Measurements from ENCODE around the gene PLEKHG4B.
"Not testable (repeated sequence)": the region's sequence is repeated elsewhere in the genome, so short reads cannot be mapped to it uniquely, and the experiment has no call there.

PLEKHG4B gene

DNA sequence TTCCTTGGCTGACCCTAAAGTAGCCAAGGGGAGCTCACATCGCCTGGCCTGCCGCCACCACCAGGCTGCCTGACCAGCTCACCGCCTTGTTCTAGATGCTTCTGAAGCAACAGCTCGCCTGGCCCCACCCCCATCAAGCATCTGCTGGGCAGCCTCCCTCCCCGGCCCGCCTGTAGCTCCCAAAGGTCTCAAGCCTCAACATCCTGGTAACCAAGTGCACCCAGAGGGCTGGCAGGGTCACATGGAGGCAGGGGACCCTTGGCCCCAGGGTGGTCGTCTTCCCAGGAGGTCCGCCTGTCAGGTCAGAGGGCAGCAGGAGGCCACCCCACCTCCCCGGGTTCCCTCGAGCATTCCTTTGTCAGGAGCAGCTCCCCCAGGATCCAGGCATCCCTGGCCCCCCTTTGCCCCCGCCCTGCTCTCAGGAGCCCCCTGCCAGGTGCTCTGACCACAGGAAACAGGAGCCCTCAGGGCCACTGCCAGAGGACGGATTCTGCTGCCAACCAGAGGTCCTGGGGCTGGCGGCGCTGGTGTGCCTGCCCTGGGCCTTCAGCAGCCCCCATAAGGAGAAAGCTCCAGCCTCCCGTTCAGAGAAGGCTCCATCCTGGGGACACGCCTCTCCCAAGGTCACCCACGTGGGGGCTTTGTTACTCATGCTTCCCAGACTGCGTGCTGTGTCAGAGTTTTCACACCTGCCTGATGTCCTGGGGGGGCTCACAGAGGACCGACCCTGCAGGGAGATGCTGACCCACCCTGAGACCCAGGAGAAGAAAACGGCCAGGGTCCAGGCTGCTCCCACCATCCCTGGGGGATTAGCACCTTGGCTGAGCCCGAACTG, 95.9 kb downstream of the PLEKHG4B start:
- no peak for DNase-seq (ENCODE audit: low read depth in 3 of 3, low spot score in 1 of 3)

DNA sequence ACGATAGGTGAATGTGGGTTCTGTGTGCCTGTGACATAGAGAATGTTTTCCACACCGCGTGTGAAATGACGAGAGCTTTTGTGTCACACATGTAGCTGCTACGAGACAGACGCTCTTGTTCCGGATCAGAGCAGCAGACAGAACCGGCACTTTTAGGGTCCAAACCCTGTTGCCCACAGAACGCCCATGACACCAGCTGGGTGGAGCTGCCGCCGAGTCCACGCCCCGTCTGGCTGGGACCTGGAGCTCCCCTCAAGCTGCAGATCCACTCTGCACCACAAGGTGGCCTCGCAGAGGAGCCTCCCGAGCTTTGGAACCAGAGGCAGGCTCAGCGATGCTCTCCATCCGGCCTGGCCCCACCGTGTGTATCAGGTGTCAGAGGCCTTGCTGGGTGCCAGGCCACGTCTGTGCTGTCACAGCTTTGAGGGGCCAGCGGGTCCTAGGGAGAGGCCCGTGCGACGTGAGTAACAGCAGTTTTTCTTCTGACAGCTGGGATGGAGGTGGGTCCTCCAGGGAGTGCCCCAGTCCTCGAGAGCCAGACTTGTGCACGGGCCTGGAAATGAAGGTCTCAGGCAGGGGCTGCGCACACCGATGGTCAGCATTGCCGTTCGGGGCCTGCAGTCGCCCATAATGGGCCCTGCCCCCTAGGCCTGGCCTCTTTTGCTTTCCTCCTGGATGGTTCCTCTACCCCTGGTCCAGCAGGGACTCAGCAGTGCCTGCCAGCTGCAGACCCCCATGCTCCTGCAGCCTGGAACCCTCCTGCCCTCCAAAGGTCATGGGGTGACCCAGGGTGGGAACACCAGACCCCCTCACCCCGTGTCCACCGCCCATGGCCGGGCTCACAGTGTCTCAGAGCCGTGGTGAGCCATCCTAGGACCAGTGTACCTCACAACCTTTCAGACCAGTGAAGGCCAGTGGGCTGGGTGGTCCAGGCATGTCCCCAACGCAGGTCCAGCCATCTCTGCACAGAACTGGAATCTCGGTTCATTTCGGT, 96.8 kb downstream of the PLEKHG4B start:
- peak; percentile 59 to 85 (median 71) for DNase-seq (ENCODE audit: low read depth in 3 of 3, low spot score in 1 of 3)

DNA sequence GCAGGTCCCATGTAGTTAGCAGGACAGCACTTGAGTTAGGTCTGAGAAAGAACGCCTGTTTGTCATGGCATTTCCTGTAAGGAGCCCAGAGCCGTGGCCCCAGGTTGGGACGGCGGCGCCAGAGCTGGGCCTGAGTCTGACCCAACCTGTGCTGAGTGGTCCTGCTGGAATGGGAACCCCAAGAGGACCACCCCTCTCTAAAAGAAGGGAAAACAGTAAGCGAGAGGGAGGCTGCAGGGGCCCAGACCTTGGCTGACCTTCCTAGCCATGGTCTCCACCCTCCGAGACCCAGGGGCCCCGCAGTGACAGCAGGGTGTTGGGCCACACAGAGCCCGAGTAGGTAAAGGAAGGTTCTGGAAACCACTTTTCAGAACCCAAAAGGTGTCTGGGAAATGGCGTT, 97.5 kb downstream of the PLEKHG4B start:
- DNase-seq (ENCODE audit: low read depth in 3 of 3, low spot score in 1 of 3): no peak

DNA sequence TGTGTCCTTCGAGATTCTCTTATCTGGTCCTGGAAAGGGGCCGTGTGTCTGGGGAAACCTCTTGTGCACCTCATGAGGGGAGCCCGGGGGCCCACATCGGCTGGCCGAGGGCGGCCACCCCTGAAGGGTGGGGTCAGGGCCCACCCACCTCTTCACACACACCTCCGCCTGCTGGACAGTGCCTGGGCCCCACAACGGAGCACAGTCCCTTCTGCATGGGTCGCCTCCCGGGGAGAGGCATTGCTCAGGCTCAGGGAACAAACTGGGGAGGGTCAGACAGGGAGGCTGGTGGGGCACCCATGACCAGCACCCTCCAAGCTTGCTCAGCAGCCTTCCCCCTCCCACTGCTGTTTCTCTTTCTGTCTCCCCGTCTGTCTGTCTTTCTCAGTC, 98.0 kb downstream of the PLEKHG4B start:
- no peak for DNase-seq (ENCODE audit: low read depth in 3 of 3, low spot score in 1 of 3)

- no peak for DNase-seq (ENCODE audit: low read depth in 3 of 3, low spot score in 1 of 3)
Measured at GRCh38 chr5:190366-191035, 98.5 kb downstream of the PLEKHG4B start.

GRCh38 chr5:191036-191948, 99.3 kb downstream of the PLEKHG4B start, which contains the start of gene LRRC14B:
Gene LRRC14B (plus strand): TSS chr5:191495. CDS start chr5:191539, 44 bp downstream.
- no peak for DNase-seq (ENCODE audit: low read depth in 3 of 3, low spot score in 1 of 3)

GRCh38 chr5:191949-192690, 100.2 kb downstream of the PLEKHG4B start:
- no peak for DNase-seq (ENCODE audit: low read depth in 3 of 3, low spot score in 1 of 3)

DNA sequence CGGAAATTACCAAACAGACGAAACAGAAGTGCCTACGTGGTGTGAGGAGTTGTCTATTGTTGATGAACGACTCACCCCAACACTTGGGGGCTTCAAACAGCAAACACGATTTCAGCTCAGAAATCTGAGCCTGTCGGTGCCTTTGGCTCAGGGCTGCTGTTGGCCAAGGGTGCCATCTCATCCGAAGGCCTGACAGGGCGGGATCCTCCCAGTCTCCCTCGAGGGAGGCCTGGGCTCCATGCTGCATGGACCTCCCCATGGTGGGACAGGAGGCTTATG, 100.7 kb downstream of the PLEKHG4B start:
- no peak for DNase-seq (ENCODE audit: low read depth in 3 of 3, low spot score in 1 of 3)

GRCh38 chr5:192970-193831, 101.2 kb downstream of the PLEKHG4B start:
- no peak for DNase-seq (ENCODE audit: low read depth in 3 of 3, low spot score in 1 of 3)

GRCh38 chr5:194102-194501, 102.1 kb downstream of the PLEKHG4B start:
- no peak for DNase-seq (ENCODE audit: low read depth in 3 of 3, low spot score in 1 of 3)

DNA sequence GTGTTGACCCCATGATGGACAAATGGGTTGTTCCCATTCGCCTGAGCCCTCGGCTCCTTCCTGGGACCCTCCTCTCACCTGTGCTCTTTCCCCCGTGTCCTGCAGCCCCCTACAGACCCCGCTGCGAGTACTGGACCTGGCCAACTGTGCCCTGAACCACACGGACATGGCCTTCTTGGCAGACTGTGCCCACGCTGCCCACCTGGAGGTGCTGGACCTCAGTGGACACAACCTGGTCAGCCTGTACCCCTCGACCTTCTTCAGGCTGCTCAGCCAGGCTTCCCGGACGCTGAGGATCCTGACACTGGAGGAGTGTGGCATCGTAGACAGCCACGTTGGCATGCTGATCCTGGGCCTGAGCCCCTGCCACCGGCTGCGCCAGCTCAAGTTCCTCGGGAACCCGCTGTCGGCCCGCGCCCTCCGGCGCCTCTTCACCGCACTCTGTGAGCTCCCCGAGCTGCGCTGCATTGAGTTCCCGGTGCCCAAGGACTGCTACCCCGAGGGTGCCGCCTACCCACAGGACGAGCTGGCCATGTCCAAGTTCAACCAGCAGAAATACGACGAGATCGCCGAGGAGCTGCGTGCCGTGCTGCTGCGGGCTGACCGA, 102.7 kb downstream of the PLEKHG4B start:
- no peak for DNase-seq (ENCODE audit: low read depth in 3 of 3, low spot score in 1 of 3)

- DNase-seq (ENCODE audit: low read depth in 3 of 3, low spot score in 1 of 3): no peak
Measured at GRCh38 chr5:195401-196160, 103.6 kb downstream of the PLEKHG4B start.

DNA sequence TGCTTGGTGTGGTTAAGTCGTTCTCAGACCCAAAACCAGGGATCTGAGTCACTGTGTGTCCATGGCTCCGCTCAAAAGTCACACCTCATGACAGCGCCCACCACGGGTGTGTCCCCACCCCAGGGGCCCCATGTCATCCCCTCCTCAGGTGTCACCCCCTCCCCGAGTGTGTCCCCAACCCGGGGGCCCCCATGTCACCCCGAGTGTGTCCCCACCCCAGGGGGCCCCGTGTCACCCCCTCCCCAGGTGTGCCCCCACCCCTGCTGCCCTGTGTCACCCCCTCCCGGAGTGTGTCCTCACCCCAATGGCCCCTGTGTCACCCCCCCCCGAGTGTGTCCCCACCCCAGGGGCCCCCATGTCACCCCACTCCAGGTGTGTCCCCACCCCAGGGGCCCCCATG, 104.4 kb downstream of the PLEKHG4B start:
- DNase-seq (ENCODE audit: low read depth in 3 of 3, low spot score in 1 of 3): no peak

DNA sequence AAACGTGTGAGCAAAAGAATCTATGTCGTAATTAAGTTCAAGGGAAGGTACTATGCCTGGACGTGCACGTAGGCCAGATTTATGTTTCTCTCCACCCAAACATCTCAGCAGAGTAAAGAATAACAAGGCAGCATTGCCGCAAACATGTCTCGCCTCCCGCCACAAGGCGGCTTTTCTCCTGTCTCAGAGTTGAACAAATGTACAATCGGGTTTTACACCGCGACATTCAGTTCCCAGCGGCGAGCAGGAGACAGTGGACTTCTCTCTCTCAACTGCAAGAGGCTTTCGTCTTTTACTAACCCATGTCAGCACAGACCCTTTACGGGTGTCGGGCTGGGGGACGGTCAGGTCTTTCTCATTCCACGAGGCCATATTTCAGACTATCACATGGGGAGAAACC, 105.1 kb downstream of the PLEKHG4B start:
- not testable (repeated sequence) for DNase-seq (ENCODE audit: low read depth in 3 of 3, low spot score in 1 of 3)

GRCh38 chr5:197892-198489, 106.0 kb downstream of the PLEKHG4B start:
- DNase-seq (ENCODE audit: low read depth in 3 of 3, low spot score in 1 of 3): no peak

- DNase-seq (ENCODE audit: low read depth in 3 of 3, low spot score in 1 of 3): no peak
Measured at GRCh38 chr5:198516-199196, 106.7 kb downstream of the PLEKHG4B start.

All from stimulated activated CD4-positive, alpha-beta T cell treated with anti-CD3 and anti-CD28 coated beads, TNF-alpha, amount 100 ng/mL, for 1 hour (primary cell).